Mesendoderm (in vitro differentiated cells): ENCODE results near the gene CPA2.
"Not testable (repeated sequence)": the region's sequence is repeated elsewhere in the genome, so short reads cannot be mapped to it uniquely, and the experiment has no call there.

Experiments used
- DNase-seq: peaks from one replicate; pipeline ENCODE4 v3.0.0; 2013
- H2AK5ac ChIP-seq: 2 replicates; pipeline ENCODE4 v1.6.1; 2013; ENCODE audit warnings: low read length, inconsistent platforms
- H2BK120ac ChIP-seq: 2 replicates; pipeline ENCODE4 v1.6.1; 2013; ENCODE audit warnings: low read depth, mild to moderate bottlenecking, low read length, moderate library complexity, mixed read lengths
- H2BK15ac ChIP-seq: replicated peaks from 2 replicates; pipeline ENCODE4 v1.6.1; 2013; ENCODE audit warnings: low read depth, mild to moderate bottlenecking, moderate library complexity
- H2BK5ac ChIP-seq: 2 replicates; pipeline ENCODE4 v1.6.1; 2013; ENCODE audit warnings: low read length, inconsistent platforms
- H3K18ac ChIP-seq: 2 replicates; pipeline ENCODE4 v1.6.1; 2013; ENCODE audit warnings: mild to moderate bottlenecking, low read length, mixed read lengths
- H3K23ac ChIP-seq: one replicate; pipeline ENCODE4 v1.6.1; 2013; ENCODE audit warnings: low read length
- H3K27ac ChIP-seq: 2 replicates; pipeline ENCODE4 v1.5.1; 2013; ENCODE audit warnings: low read depth, mild to moderate bottlenecking, inconsistent platforms, low read length, moderate library complexity
- H3K27me3 ChIP-seq: 2 replicates; pipeline ENCODE4 v1.6.1; 2013; ENCODE audit warnings: low read length, control low read depth, mild to moderate bottlenecking, inconsistent platforms; ENCODE audit not compliant: insufficient read depth, poor library complexity
- H3K36me3 ChIP-seq: 2 replicates; pipeline ENCODE4 v1.6.1; 2013; ENCODE audit warnings: low read length, inconsistent platforms; ENCODE audit not compliant: control insufficient read depth, insufficient read depth
- H3K4ac ChIP-seq: one replicate; pipeline ENCODE4 v1.6.1; 2013; ENCODE audit warnings: low read depth, mild to moderate bottlenecking, low read length, moderate library complexity
- H3K4me1 ChIP-seq: 2 replicates; pipeline ENCODE4 v1.6.1; 2013; ENCODE audit warnings: low read depth, low read length, inconsistent platforms; ENCODE audit not compliant: control insufficient read depth
- H3K4me2 ChIP-seq: 2 replicates; pipeline ENCODE4 v1.6.1; 2013; ENCODE audit warnings: low read length
- H3K4me3 ChIP-seq: 2 replicates; pipeline ENCODE4 v1.5.1; 2013; ENCODE audit warnings: mild to moderate bottlenecking, low read length
- H3K56ac ChIP-seq: one replicate; pipeline ENCODE4 v1.6.1; 2013; ENCODE audit warnings: low read length
- H3K79me1 ChIP-seq: 2 replicates; pipeline ENCODE4 v1.6.1; 2013; ENCODE audit warnings: low read length, inconsistent platforms
- H3K79me2 ChIP-seq: 2 replicates; pipeline ENCODE4 v1.6.1; 2013; ENCODE audit warnings: mild to moderate bottlenecking, low read length; ENCODE audit not compliant: control insufficient read depth, insufficient read depth
- H3K9ac ChIP-seq: 2 replicates; pipeline ENCODE4 v1.6.1; 2013; ENCODE audit warnings: low read length, inconsistent platforms
- H4K5ac ChIP-seq: one replicate; pipeline ENCODE4 v1.6.1; 2013; ENCODE audit warnings: low read length
- H4K8ac ChIP-seq: one replicate; pipeline ENCODE4 v1.6.1; 2013; ENCODE audit warnings: low read depth, mild to moderate bottlenecking, control low read depth, low read length, moderate library complexity
- WGBS: extraction: QIAGEN DNeasy Blood & Tissue Kit; methylation state at CpG from one replicate; pipeline ENCODE4 v1.1.7; 2013; ENCODE audit warnings: low lambda C conversion rate, missing lambda C conversion rate; ENCODE audit not compliant: insufficient coverage; ENCODE audit errors: extremely low coverage; 5-methylcytosine and 5-hydroxymethylcytosine counted together

CPA2 gene

DNA sequence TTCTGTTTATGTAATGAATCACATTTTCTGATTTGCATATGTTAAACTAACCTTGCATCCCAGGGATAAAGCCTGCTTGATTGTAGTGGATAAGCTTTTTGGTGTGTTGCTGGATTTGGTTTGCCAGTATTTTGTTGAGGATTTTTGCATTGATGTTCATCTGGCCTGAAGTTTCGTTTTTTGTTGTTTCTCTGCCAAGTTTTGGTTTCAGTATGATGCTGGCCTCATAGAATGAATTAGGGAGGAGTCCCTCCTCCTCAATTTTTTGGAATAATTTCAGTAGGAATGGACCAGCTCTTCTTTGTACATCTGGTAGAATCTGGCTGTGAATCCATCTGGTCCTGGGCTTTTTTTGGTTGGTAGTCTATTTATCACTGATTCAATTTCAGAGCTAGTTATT is 23.2 kb upstream of the CPA2 start:
- not testable (repeated sequence) for H3K4me3 ChIP-seq, DNase-seq, H3K4ac ChIP-seq, H2BK15ac ChIP-seq, H3K79me2 ChIP-seq, H3K4me2 ChIP-seq, H3K27ac ChIP-seq, H3K27me3 ChIP-seq, H2BK120ac ChIP-seq, H3K4me1 ChIP-seq, H2AK5ac ChIP-seq, H4K8ac ChIP-seq, H3K18ac ChIP-seq, H3K36me3 ChIP-seq, H4K5ac ChIP-seq, H3K79me1 ChIP-seq, H3K23ac ChIP-seq, H3K56ac ChIP-seq, H3K9ac ChIP-seq, H2BK5ac ChIP-seq
- no CpG with 5 or more reads among the region's 1 CpG for WGBS

DNA sequence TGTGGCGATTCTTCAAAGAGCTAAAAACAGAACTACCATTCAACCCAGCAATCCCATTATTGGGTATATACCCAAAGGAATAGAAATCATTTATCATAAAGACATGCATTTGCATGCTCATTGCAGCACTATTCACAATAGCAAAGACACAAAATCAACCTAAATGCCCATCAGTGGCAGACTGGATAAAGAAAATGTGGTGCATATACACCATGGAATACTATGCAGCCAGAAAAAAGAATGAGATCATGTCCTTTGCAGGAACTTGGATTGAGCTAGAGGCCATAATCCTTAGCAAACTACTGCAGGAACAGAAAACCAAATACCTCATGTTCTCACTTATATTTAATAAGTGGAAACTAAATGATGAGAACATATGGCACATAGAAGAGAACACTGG is 20.2 kb upstream of the CPA2 start:
- H3K4me3 ChIP-seq, H3K9ac ChIP-seq, H2BK5ac ChIP-seq, H3K18ac ChIP-seq, H3K4ac ChIP-seq, H3K79me1 ChIP-seq, H3K27ac ChIP-seq, H3K27me3 ChIP-seq, DNase-seq, H4K8ac ChIP-seq, H4K5ac ChIP-seq, H2BK15ac ChIP-seq, H2BK120ac ChIP-seq, H3K56ac ChIP-seq, H3K36me3 ChIP-seq, H3K23ac ChIP-seq, H3K4me1 ChIP-seq, H3K4me2 ChIP-seq, H3K79me2 ChIP-seq, H2AK5ac ChIP-seq: not testable (repeated sequence)
- WGBS: no CpG with 5 or more reads among the region's 1 CpG

DNA sequence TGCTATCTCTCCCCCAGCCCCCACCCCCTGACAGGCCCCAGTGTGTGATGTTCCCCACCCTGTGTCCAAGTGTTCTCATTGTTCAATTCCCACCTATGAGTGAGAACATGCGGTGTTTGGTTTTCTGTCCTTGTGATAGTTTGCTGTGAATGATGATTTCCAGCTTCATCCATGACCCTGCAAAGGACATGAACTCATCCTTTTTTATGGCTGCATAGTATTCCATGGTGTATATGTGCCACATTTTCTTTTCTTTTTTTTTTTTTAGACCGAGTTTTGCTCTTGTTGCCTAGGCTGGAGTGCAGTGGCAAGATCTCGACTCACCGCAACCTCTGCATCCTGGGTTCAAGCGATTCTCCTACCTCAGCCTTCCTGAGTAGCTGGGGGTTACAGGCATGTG is 17.8 kb upstream of the CPA2 start:
- H2BK5ac ChIP-seq, H3K18ac ChIP-seq, H3K79me1 ChIP-seq, H2BK120ac ChIP-seq, H4K5ac ChIP-seq, H2AK5ac ChIP-seq, H3K56ac ChIP-seq, H4K8ac ChIP-seq, H3K27me3 ChIP-seq, H3K9ac ChIP-seq, H3K4me1 ChIP-seq, H3K27ac ChIP-seq, H3K4me2 ChIP-seq, H3K36me3 ChIP-seq, H3K4ac ChIP-seq, H3K4me3 ChIP-seq, H3K79me2 ChIP-seq, H3K23ac ChIP-seq, H2BK15ac ChIP-seq, DNase-seq: not testable (repeated sequence)
- no CpG with 5 or more reads among the region's 5 CpGs for WGBS

DNA sequence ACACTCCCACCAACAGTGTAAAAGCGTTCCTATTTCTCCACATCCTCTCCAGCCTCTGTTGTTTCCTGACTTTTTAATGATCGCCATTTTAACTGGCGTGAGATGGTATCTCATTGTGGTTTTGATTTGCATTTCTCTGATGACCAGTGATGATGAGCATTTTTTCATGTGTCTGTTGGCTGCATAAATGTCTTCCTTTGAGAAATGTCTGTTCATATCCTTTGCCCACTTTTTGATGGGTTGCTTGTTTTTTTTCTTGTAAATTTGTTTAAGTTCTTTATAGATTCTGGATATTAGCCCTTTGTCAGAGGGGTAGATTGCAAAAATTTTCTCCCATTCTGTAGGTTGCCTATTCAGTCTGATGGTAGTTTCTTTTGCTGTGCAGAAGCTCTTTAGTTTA is 17.0 kb upstream of the CPA2 start:
- H3K27me3 ChIP-seq, H3K56ac ChIP-seq, H3K79me1 ChIP-seq, H3K4me3 ChIP-seq, H3K27ac ChIP-seq, H2BK15ac ChIP-seq, H2BK5ac ChIP-seq, H3K23ac ChIP-seq, H3K9ac ChIP-seq, H3K36me3 ChIP-seq, H3K4me1 ChIP-seq, H3K18ac ChIP-seq, H2BK120ac ChIP-seq, H4K5ac ChIP-seq, H2AK5ac ChIP-seq, H3K4me2 ChIP-seq, DNase-seq, H4K8ac ChIP-seq, H3K79me2 ChIP-seq, H3K4ac ChIP-seq: not testable (repeated sequence)
- no CpG with 5 or more reads among the region's 3 CpGs for WGBS

DNA sequence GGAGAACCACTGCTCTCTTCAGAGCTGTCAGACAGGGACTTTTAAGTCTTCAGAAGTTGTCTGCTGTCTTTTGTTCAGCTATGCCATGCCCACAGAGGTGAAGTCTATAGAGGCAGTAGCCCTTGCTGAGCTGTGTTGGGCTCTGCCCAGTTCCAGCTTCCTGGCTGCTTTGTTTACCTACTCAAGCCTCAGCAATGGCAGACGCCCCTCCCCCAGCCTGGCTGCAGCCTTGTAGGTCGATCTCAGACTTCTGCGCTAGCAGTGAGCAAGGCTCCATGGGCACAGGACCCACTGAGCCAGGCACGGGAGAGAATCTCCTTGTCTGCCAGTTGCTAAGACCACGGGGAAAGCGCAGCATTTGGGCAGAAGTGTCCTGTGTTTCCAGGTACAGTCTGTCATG is 12.1 kb upstream of the CPA2 start:
- Histone ChIP-seq H2BK5ac (no peak overlapping the region), H3K9ac (no peak overlapping the region), H3K27ac (no peak overlapping the region), H3K79me1 (no peaks in the 10 kb centered on the region), H3K56ac (no peak overlapping the region), H2BK15ac (no peak overlapping the region), H2BK120ac (no peak overlapping the region), H3K27me3 (no peaks in the 10 kb centered on the region), H3K23ac (no peak overlapping the region), H2AK5ac (no peak overlapping the region), H3K4me2 (no peak overlapping the region), H3K4me3 (no peak overlapping the region), H3K4ac (no peak overlapping the region), H4K5ac (no peak overlapping the region), H3K18ac (no peak overlapping the region), H3K36me3 (no peaks in the 10 kb centered on the region), H4K8ac (no peak overlapping the region), H3K4me1 (no peaks in the 10 kb centered on the region), H3K79me2 (no peaks in the 10 kb centered on the region)
- DNase-seq: no peak
- WGBS: no CpG with 5 or more reads among the region's 6 CpGs

DNA sequence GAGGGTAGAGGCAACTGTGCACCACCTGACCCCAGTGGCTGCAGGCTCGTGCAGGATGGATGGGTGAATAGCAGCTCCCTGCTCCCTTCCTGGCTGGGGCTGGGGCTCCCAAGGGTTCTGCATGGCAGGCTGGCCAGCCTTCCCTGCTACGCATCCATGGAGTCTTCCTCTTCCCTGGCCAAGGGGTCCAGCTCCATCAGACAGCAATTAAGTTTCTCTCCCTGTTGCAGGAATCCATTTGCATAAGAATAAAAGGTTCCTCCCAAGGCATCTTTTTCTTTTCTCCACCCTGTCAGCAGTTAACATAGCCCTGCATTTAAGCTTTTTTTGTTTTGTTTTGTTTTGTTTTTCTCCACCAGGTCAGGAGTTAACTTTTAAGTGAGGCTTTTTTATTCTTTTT is 10.0 kb upstream of the CPA2 start:
- no peak overlapping the region for H2BK15ac ChIP-seq
- no peak overlapping the region for H3K4me2 ChIP-seq
- H3K79me1 ChIP-seq: no peaks in the 10 kb centered on the region
- H3K56ac ChIP-seq: no peak overlapping the region
- no peak overlapping the region for H3K4me3 ChIP-seq
- H2BK5ac ChIP-seq: no peak overlapping the region
- no peak overlapping the region for H3K18ac ChIP-seq
- no peak overlapping the region for H3K27ac ChIP-seq
- H3K4ac ChIP-seq: no peak overlapping the region
- no peak overlapping the region for H3K23ac ChIP-seq
- H2AK5ac ChIP-seq: no peak overlapping the region
- H3K36me3 ChIP-seq: no peaks in the 10 kb centered on the region
- no peak overlapping the region for H4K5ac ChIP-seq
- no peak overlapping the region for H3K9ac ChIP-seq
- no peaks in the 10 kb centered on the region for H3K27me3 ChIP-seq
- no peak for DNase-seq
- H2BK120ac ChIP-seq: no peak overlapping the region
- H3K4me1 ChIP-seq: no peaks in the 10 kb centered on the region
- H4K8ac ChIP-seq: no peak overlapping the region
- WGBS: no CpG with 5 or more reads among the region's 2 CpGs
- no peaks in the 10 kb centered on the region for H3K79me2 ChIP-seq
